Heart left ventricle (tissue), 13 donors: ENCODE results near the gene SLC66A2.

ENCODE experiments used
- CTCF ChIP-seq, 12 donors: fragments of 200-600 bp; sonication (generic) in 4 of 12; IDR thresholded peaks; one replicate each; pipeline versions ENCODE4 v1.5.0 to v1.8.0; 2018 to 2022; ENCODE audit warnings: antibody characterized with exemption in 12 of 12, mild to moderate bottlenecking in 5 of 12
- POLR2A ChIP-seq, 2 donors: fragments of 450-650 bp; IDR thresholded peaks; one replicate each; pipeline ENCODE4 v1.6.1; 2017; ENCODE audit warnings: antibody characterized with exemption in 2 of 2, mild to moderate bottlenecking in 2 of 2, moderate library complexity in 2 of 2
- donor health status: ischemic (EF 13 %, LVEDD 7.1; RV severe dilation, severe dysfunction).
- donor health status: DM: no; HTN: yes; CAD: no.
- donor health status: DM: no; HTN: no; CAD: no.
- donor health status: ischemic (EF 25% LVEDD 6.9; RV normal size, moderate dysfunction).
- donor health status: ischemic (EF 25% LVEDD 5.7; RV mildly dilated, moderate dysfunction).
- donor health status: ischemic (EF 35%, LVEDD 5.7; RV mildly dilated, moderate dysfunction).
- donor health status: nonischemic (EF 11% LVEDD 7.7; RV severe dilation, severe dysfunction).
- donor health status: DM: yes; HTN: yes; CAD: no.
- donor health status: PGD.
- donor health status: ischemic (EF 29% LVEDD 5.4; RV normal size, mild dysfunction).
- donor health status: nonischemic (EF 23%, LVEDD 6.1; RV moderate dilation, normal function).

GRCh38 chr18:79863161-79864005, 88.1 kb downstream of the SLC66A2 start:
- no peak for TF ChIP-seq CTCF (IDR thresholded peaks at IDR 0.05)
- no peak for TF ChIP-seq POLR2A (IDR thresholded peaks at IDR 0.05)
